ENCODE data around the gene DENND1B. TPM values are rescaled to one million over a fixed set of nuclear protein-coding genes. Genes with fewer than 3 reads are reported as not detected.
A peak's percentile ranks its signal among the peaks of the same experiment; 100 is the strongest.

DENND1B gene
- total RNA-seq, 1 experiment from 2014 or later: 14.1 TPM

DNA sequence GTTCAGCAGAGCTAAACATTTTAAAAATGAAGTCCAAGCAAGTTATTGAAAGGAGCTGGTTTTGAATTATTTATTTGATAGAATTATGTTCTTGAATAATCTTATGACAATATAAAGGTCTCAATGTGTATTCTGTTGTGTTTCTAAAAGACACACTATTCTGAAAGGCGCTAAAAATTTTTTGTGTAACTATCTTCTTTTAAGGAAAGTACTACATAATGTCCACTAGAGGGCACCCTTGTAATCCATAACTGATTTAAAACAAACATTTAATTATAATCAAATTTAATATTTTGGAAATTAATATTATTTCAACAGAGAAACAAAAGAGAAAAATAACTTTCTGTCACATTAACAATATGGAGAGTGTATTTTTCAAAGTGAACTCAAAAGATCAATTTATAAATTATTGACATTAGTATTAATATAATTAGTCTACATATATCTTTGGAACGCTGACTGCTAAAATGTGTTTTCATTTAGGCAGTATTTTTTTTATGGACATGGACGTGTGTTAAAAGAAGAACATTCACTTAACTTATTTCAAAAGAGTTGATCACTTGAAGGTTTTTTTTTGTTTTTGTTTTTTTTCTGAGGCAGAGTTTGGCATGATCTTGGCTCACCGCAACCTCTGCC, 248.4 kb downstream of the DENND1B start:
- H4K20me1 ChIP-seq (ENCODE audit: insufficient read depth): no peaks in the 10 kb centered on the region
- H3K27me3 ChIP-seq (ENCODE audit: insufficient read depth, low read depth): no peaks in the 10 kb centered on the region
- H3F3A ChIP-seq (ENCODE audit: insufficient read depth, low read depth): no peaks in the 10 kb centered on the region; the same call in 1 of the 2 replicates
- ChIA-PET CTCF (no interaction called here), POLR2A (ENCODE audit: unreplicated experiment) (no interaction called here)
- no peak overlapping the region for H3K4me2 ChIP-seq
- no peaks in the 10 kb centered on the region for H3K36me3 ChIP-seq (ENCODE audit: low read depth)
- peak in 1 of 2 experiments; percentile 34 for DNase-seq
- H3K9me2 ChIP-seq (ENCODE audit: insufficient read depth): no peaks in the 10 kb centered on the region
- H3K9me3 ChIP-seq (ENCODE audit: insufficient read depth, low read depth): no peaks in the 10 kb centered on the region
- no peak overlapping the region for H3K27ac ChIP-seq
- no peak overlapping the region for H3K4me3 ChIP-seq
- TF ChIP-seq EZH2 (IDR thresholded peaks at IDR 0.05; ENCODE audit: low read depth): no peak
- TF ChIP-seq, protein P1, sequence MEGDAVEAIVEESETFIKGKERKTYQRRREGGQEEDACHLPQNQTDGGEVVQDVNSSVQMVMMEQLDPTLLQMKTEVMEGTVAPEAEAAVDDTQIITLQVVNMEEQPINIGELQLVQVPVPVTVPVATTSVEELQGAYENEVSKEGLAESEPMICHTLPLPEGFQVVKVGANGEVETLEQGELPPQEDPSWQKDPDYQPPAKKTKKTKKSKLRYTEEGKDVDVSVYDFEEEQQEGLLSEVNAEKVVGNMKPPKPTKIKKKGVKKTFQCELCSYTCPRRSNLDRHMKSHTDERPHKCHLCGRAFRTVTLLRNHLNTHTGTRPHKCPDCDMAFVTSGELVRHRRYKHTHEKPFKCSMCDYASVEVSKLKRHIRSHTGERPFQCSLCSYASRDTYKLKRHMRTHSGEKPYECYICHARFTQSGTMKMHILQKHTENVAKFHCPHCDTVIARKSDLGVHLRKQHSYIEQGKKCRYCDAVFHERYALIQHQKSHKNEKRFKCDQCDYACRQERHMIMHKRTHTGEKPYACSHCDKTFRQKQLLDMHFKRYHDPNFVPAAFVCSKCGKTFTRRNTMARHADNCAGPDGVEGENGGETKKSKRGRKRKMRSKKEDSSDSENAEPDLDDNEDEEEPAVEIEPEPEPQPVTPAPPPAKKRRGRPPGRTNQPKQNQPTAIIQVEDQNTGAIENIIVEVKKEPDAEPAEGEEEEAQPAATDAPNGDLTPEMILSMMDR (conservative IDR thresholded peaks at IDR 0.05): peak; percentile 88
- no peaks in the 10 kb centered on the region for H3K79me2 ChIP-seq (ENCODE audit: low read depth)
- H3K4me1 ChIP-seq (replicated peaks; ENCODE audit: insufficient read depth): no peaks in the 10 kb centered on the region
- BruUV-seq (replicated peaks): no TSS peak
- intact Hi-C loops (cut with micrococcal nuclease; ENCODE audit: unreplicated experiment): loop anchor here (5.0 to 10.0 kb wide), 2 partner anchors 395 to 628 kb away; partner anchors contain the start of gene NEK7
- no peak overlapping the region for H2AFZ ChIP-seq

DNA sequence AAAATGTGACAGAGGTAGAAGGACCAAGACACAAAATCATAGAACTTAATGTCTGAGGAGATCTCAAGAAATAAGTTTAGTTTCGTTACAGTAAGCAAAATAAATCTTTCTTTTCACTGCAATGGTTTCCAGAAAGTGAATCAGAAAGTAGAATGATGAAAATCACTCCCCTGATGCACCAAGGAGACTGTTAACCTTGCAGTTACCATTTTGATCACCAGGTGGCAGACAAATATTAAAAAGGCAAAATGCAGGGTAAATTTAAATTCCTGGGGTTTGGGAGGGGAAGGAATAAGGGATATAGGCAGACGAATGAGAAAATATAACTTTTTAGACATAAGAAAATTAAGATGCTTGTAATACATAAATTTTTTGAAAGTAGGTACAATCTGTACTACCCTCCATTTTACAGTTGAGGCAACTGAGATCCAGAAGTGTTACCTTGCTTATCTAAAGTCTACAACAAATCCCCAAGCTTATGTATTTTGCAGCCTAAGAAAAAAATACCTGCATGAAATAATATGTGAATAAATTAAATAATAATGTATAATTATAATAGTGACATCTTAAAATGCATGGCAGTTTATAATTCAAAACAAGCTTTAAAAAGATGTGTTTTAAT, 254.1 kb downstream of the DENND1B start:
- CTCF ChIA-PET: interaction anchor here (0.6 to 0.7 kb wide), 2 partner anchors 64 to 1227 kb away, joined by 3 read pairs; no protein-coding TSS in a partner anchor

DNA sequence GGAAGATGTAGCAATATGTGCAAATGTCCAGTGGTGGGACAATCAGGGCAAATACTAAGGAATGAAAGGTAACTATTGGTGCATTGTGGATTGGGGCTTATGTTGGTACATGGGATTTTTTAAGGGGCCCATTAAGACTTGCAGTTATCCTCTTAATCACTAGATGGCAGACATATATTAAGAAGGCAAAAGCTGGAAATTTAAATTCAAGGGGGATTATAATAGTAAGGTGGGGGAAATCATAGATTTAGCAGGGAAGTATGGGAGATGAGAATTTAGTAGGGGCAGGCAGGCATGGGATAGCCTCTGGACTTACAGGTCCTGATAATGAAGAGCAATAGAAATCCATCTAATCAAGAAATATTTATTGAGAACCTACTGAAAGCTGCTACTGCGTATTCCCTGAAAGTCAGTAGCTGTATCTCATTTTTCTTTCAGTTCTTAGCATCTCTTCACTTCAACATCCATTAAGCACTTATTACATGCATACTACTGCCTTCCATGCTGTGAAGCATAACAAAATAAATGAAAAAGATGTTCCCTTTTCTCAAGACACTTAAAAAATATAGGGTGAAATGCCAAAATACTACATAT, 255.4 kb downstream of the DENND1B start:
- H3K27ac ChIP-seq: no peak overlapping the region
- no peaks in the 10 kb centered on the region for H3K9me2 ChIP-seq (ENCODE audit: insufficient read depth)
- H3F3A ChIP-seq (ENCODE audit: insufficient read depth, low read depth): no peaks in the 10 kb centered on the region
- TF ChIP-seq, protein P1 (conservative IDR thresholded peaks at IDR 0.05): peak; percentile 63
- no peak for TF ChIP-seq EZH2 (IDR thresholded peaks at IDR 0.05; ENCODE audit: low read depth)
- no TSS peak for BruUV-seq (replicated peaks)
- ChIA-PET POLR2A (ENCODE audit: unreplicated experiment) (no interaction called here), CTCF (interaction anchor here (0.6 kb wide), 3 partner anchors 205 to 936 kb away, joined by 3 to 4 read pairs (median 3); no protein-coding TSS in a partner anchor)
- no peaks in the 10 kb centered on the region for H3K79me2 ChIP-seq (ENCODE audit: low read depth)
- no peaks in the 10 kb centered on the region for H3K27me3 ChIP-seq (ENCODE audit: insufficient read depth, low read depth)
- H3K4me3 ChIP-seq: no peak overlapping the region
- no peaks in the 10 kb centered on the region for H4K20me1 ChIP-seq (ENCODE audit: insufficient read depth)
- DNase-seq: no peak
- intact Hi-C loops (cut with micrococcal nuclease; ENCODE audit: unreplicated experiment): loop anchor here (2.0 to 10.0 kb wide), 4 partner anchors 119 to 1167 kb away; partner anchors contain the start of gene NEK7
- no peaks in the 10 kb centered on the region for H3K9me3 ChIP-seq (ENCODE audit: insufficient read depth, low read depth)
- H3K4me1 ChIP-seq (replicated peaks; ENCODE audit: insufficient read depth): no peaks in the 10 kb centered on the region
- H2AFZ ChIP-seq: no peak overlapping the region
- no peak overlapping the region for H3K4me2 ChIP-seq
- H3K36me3 ChIP-seq (ENCODE audit: low read depth): no peaks in the 10 kb centered on the region

More for the DNA sequence above, 254.1 kb downstream of the DENND1B start:
- Histone ChIP-seq H3K4me1 (replicated peaks; ENCODE audit: insufficient read depth) (no peaks in the 10 kb centered on the region), H3F3A (ENCODE audit: insufficient read depth, low read depth) (no peaks in the 10 kb centered on the region; the same call in 1 of the 2 replicates), H3K4me3 (no peak overlapping the region), H4K20me1 (ENCODE audit: insufficient read depth) (no peaks in the 10 kb centered on the region), H2AFZ (no peak overlapping the region), H3K79me2 (ENCODE audit: low read depth) (no peaks in the 10 kb centered on the region), H3K27ac (no peak overlapping the region), H3K9me3 (ENCODE audit: insufficient read depth, low read depth) (no peaks in the 10 kb centered on the region), H3K9me2 (ENCODE audit: insufficient read depth) (no peaks in the 10 kb centered on the region), H3K27me3 (ENCODE audit: insufficient read depth, low read depth) (no peaks in the 10 kb centered on the region), H3K4me2 (no peak overlapping the region), H3K36me3 (ENCODE audit: low read depth) (no peaks in the 10 kb centered on the region)
- no TSS peak for BruUV-seq (replicated peaks)
- DNase-seq: peak in 1 of 2 experiments; percentile 1
- intact Hi-C loops (cut with micrococcal nuclease; ENCODE audit: unreplicated experiment): loop anchor here (5.0 to 10.0 kb wide), 3 partner anchors 634 to 1166 kb away; partner anchors contain the start of gene NEK7
- TF ChIP-seq, protein P1 (conservative IDR thresholded peaks at IDR 0.05): peak; percentile 77
- TF ChIP-seq EZH2 (IDR thresholded peaks at IDR 0.05; ENCODE audit: low read depth): no peak
- POLR2A ChIA-PET (ENCODE audit: unreplicated experiment): no interaction called here
